ENCODE results near the gene DENND2A. TPM values are rescaled to one million over a fixed set of nuclear protein-coding genes. Genes with fewer than 3 reads are reported as not detected.
A peak's percentile ranks its signal among the peaks of the same experiment; 100 is the strongest.
"Not testable (repeated sequence)": the region's sequence is repeated elsewhere in the genome, so short reads cannot be mapped to it uniquely, and the experiment has no call there.

Gene DENND2A
- total RNA-seq, 1 experiment from 2014 or later, result 7.9 TPM

GRCh38 chr7:140674899-140675701 is 34.5 kb upstream of the DENND2A start:
- DNase-seq (ENCODE audit: low spot score), result peak; percentile 58
- in situ Hi-C loops (cut with HindIII; ENCODE audit: low sequenced_read_pairs), result no loop called here

GRCh38 chr7:140674356-140674800 is 33.8 kb upstream of the DENND2A start:
- peak; percentile 68 for DNase-seq (ENCODE audit: low spot score)
- in situ Hi-C loops (cut with HindIII; ENCODE audit: low sequenced_read_pairs), result no loop called here

- no peak for DNase-seq (ENCODE audit: low spot score)
- in situ Hi-C loops (cut with HindIII; ENCODE audit: low sequenced_read_pairs), result no loop called here
Observed at GRCh38 chr7:140673774-140674155, 33.2 kb upstream of the DENND2A start.

GRCh38 chr7:140673063-140673773 is 32.6 kb upstream of the DENND2A start:
- DNase-seq (ENCODE audit: low spot score), result peak; percentile 78
- in situ Hi-C loops (cut with HindIII; ENCODE audit: low sequenced_read_pairs), result no loop called here

- in situ Hi-C loops (cut with HindIII; ENCODE audit: low sequenced_read_pairs), result no loop called here
Observed at GRCh38 chr7:140672382-140673062, 31.9 kb upstream of the DENND2A start, which contains the start of gene ADCK2. ADCK2 (plus strand) TSS chr7:140672945; CDS start chr7:140673331, 386 bp downstream.

GRCh38 chr7:140671966-140672365 is 31.4 kb upstream of the DENND2A start:
- DNase-seq (ENCODE audit: low spot score), result no peak
- in situ Hi-C loops (cut with HindIII; ENCODE audit: low sequenced_read_pairs), result no loop called here

More at GRCh38 chr7:140672382-140673062, 31.9 kb upstream of the DENND2A start, which contains the start of gene ADCK2:
- peak; percentile 64 for DNase-seq (ENCODE audit: low spot score)

- DNase-seq (ENCODE audit: low spot score), result no peak
- in situ Hi-C loops (cut with HindIII; ENCODE audit: low sequenced_read_pairs), result no loop called here
Observed at GRCh38 chr7:140670343-140670935, 29.8 kb upstream of the DENND2A start.

GRCh38 chr7:140669862-140670261 is 29.2 kb upstream of the DENND2A start:
- DNase-seq (ENCODE audit: low spot score); in situ Hi-C loops (cut with HindIII; ENCODE audit: low sequenced_read_pairs): not testable (repeated sequence)

- DNase-seq (ENCODE audit: low spot score), result no peak
- in situ Hi-C loops (cut with HindIII; ENCODE audit: low sequenced_read_pairs), result no loop called here
Observed at GRCh38 chr7:140669352-140669751, 28.7 kb upstream of the DENND2A start.

- DNase-seq (ENCODE audit: low spot score), result no peak
- in situ Hi-C loops (cut with HindIII; ENCODE audit: low sequenced_read_pairs), result no loop called here
Observed at GRCh38 chr7:140668641-140669040, 28.0 kb upstream of the DENND2A start.

- in situ Hi-C loops (cut with HindIII; ENCODE audit: low sequenced_read_pairs), result no loop called here
- DNase-seq (ENCODE audit: low spot score), result no peak
Observed at GRCh38 chr7:140667476-140667875, 26.9 kb upstream of the DENND2A start.

GRCh38 chr7:140662938-140663337 is 22.3 kb upstream of the DENND2A start:
- in situ Hi-C loops (cut with HindIII; ENCODE audit: low sequenced_read_pairs), result not testable (repeated sequence)

GRCh38 chr7:140661124-140661523 is 20.5 kb upstream of the DENND2A start:
- in situ Hi-C loops (cut with HindIII; ENCODE audit: low sequenced_read_pairs), result no loop called here
- DNase-seq (ENCODE audit: low spot score), result no peak

More at GRCh38 chr7:140662938-140663337, 22.3 kb upstream of the DENND2A start:
- DNase-seq (ENCODE audit: low spot score), result not testable (repeated sequence)

GRCh38 chr7:140659856-140660255 is 19.2 kb upstream of the DENND2A start:
- in situ Hi-C loops (cut with HindIII; ENCODE audit: low sequenced_read_pairs), result no loop called here
- no peak for DNase-seq (ENCODE audit: low spot score)

GRCh38 chr7:140657891-140658290 is 17.3 kb upstream of the DENND2A start:
- no peak for DNase-seq (ENCODE audit: low spot score)
- in situ Hi-C loops (cut with HindIII; ENCODE audit: low sequenced_read_pairs), result no loop called here

GRCh38 chr7:140656548-140657515 is 16.2 kb upstream of the DENND2A start:
- no peak for DNase-seq (ENCODE audit: low spot score)
- in situ Hi-C loops (cut with HindIII; ENCODE audit: low sequenced_read_pairs), result no loop called here

- in situ Hi-C loops (cut with HindIII; ENCODE audit: low sequenced_read_pairs), result no loop called here
- no peak for DNase-seq (ENCODE audit: low spot score)
Observed at GRCh38 chr7:140655511-140656408, 15.1 kb upstream of the DENND2A start.
